HEK293 (cell line): ENCODE results near the gene CACNB2.

ENCODE experiments used
- CTCF ChIA-PET: fragments of 350-600 bp; formaldehyde crosslinking; extraction: SDS; loops from one replicate; lab custom pipeline; 2021; ENCODE audit warnings: antibody characterized with exemption; lab: Yijun Ruan, JAX
- POLR2A ChIA-PET: fragments of 300-600 bp; formaldehyde crosslinking; extraction: SDS; loops from one replicate; lab custom pipeline; 2020; ENCODE audit warnings: antibody characterized with exemption, inconsistent platforms; lab: Yijun Ruan, JAX
- H3K27ac ChIP-seq: fragments of 200-500 bp; sonication (Bioruptor generic); 2 replicates; pipeline ENCODE4 v1.5.1; 2014; ENCODE audit warnings: low read depth, low read length, control low read depth, inconsistent platforms; ENCODE audit errors: extremely low read depth
- H3K36me3 ChIP-seq, 2 experiments: fragments of 200-500 bp in 1 of 2; sonication (Bioruptor generic) in 1 of 2; 1 replicate in 1 of 2; 2 replicates in 1 of 2; pipeline ENCODE4 v1.5.1; 2014 to 2017; ENCODE audit warnings: inconsistent platforms in 2 of 2, low read length in 2 of 2; ENCODE audit not compliant: control insufficient read depth in 2 of 2, insufficient read depth in 1 of 2
- H3K4me1 ChIP-seq: fragments of 200-500 bp; sonication (Bioruptor generic); 2 replicates; pipeline ENCODE4 v1.5.1; 2014; ENCODE audit warnings: mild to moderate bottlenecking, low read length, inconsistent platforms; ENCODE audit not compliant: control insufficient read depth, insufficient read depth
- H3K4me3 ChIP-seq: 2 replicates; pipeline ENCODE4 v1.5.1; 2011; ENCODE audit warnings: low read depth, mild to moderate bottlenecking, control low read depth, low read length, moderate library complexity
- H3K9me3 ChIP-seq: fragments of 200-500 bp; sonication (Bioruptor generic); 2 replicates; pipeline ENCODE4 v1.5.1; 2014; ENCODE audit warnings: low read depth, low read length, inconsistent platforms; ENCODE audit not compliant: control insufficient read depth, insufficient read depth
- GFI1B ChIP-seq: fragments of 450-650 bp; formaldehyde crosslinking; IDR thresholded peaks from 2 replicates; pipeline ENCODE4 v1.5.1; 2016; ENCODE audit warnings: missing biosample characterization, missing genetic modification characterization
- HIC1 ChIP-seq: fragments of 450-650 bp; formaldehyde crosslinking; IDR thresholded peaks from 2 replicates; pipeline ENCODE4 v1.5.1; 2016; ENCODE audit warnings: missing biosample characterization, missing genetic modification characterization
- RBAK ChIP-seq: fragments of 450-650 bp; formaldehyde crosslinking; IDR thresholded peaks from 2 replicates; pipeline ENCODE4 v1.5.1; 2016; ENCODE audit warnings: missing biosample characterization, missing genetic modification characterization
- TCF7L2 ChIP-seq: IDR thresholded peaks from 2 replicates; pipeline ENCODE4 v1.6.1; 2011; ENCODE audit warnings: low read depth, mild to moderate bottlenecking, inconsistent platforms, low read length, moderate library complexity, borderline replicate concordance
- WT1 ChIP-seq: fragments of 450-650 bp; formaldehyde crosslinking; IDR thresholded peaks from 2 replicates; pipeline ENCODE4 v1.5.1; 2016; ENCODE audit warnings: missing biosample characterization, missing genetic modification characterization
- ZNF121 ChIP-seq: fragments of 450-650 bp; formaldehyde crosslinking; IDR thresholded peaks from 2 replicates; pipeline ENCODE4 v1.5.1; 2016; ENCODE audit warnings: missing biosample characterization, missing genetic modification characterization
- ZNF175 ChIP-seq: fragments of 450-650 bp; formaldehyde crosslinking; IDR thresholded peaks from 2 replicates; pipeline ENCODE4 v1.5.1; 2016; ENCODE audit warnings: missing biosample characterization, missing genetic modification characterization
- ZNF223 ChIP-seq: fragments of 450-650 bp; formaldehyde crosslinking; IDR thresholded peaks from 2 replicates; pipeline ENCODE4 v1.5.1; 2016; ENCODE audit warnings: missing biosample characterization, missing genetic modification characterization
- ZNF302 ChIP-seq: fragments of 450-650 bp; formaldehyde crosslinking; IDR thresholded peaks from 2 replicates; pipeline ENCODE4 v1.5.1; 2016; ENCODE audit warnings: missing biosample characterization, missing genetic modification characterization, low read depth
- ZNF354C ChIP-seq: fragments of 450-650 bp; formaldehyde crosslinking; IDR thresholded peaks from 2 replicates; pipeline ENCODE4 v1.5.1; 2016; ENCODE audit warnings: missing biosample characterization, missing genetic modification characterization, low read depth, borderline replicate concordance
- ZNF423 ChIP-seq: fragments of 450-650 bp; formaldehyde crosslinking; IDR thresholded peaks from 2 replicates; pipeline ENCODE4 v1.5.1; 2016; ENCODE audit warnings: missing biosample characterization, missing genetic modification characterization
- ZNF473 ChIP-seq: fragments of 450-650 bp; formaldehyde crosslinking; IDR thresholded peaks from 2 replicates; pipeline ENCODE4 v1.5.1; 2017; ENCODE audit warnings: missing biosample characterization, missing genetic modification characterization
- ZNF529 ChIP-seq: fragments of 450-650 bp; formaldehyde crosslinking; IDR thresholded peaks from 2 replicates; pipeline ENCODE4 v1.5.1; 2017; ENCODE audit warnings: missing genetic modification characterization, missing biosample characterization; ENCODE audit not compliant: insufficient replicate concordance
- ZNF585B ChIP-seq: fragments of 450-650 bp; formaldehyde crosslinking; IDR thresholded peaks from 2 replicates; pipeline ENCODE4 v1.5.1; 2016; ENCODE audit warnings: missing biosample characterization, missing genetic modification characterization
- ZNF621 ChIP-seq: fragments of 450-650 bp; formaldehyde crosslinking; IDR thresholded peaks from 2 replicates; pipeline ENCODE4 v1.5.1; 2017; ENCODE audit warnings: missing biosample characterization, missing genetic modification characterization
- ZNF792 ChIP-seq: fragments of 450-650 bp; formaldehyde crosslinking; IDR thresholded peaks from 2 replicates; pipeline ENCODE4 v1.5.1; 2016; ENCODE audit warnings: missing biosample characterization, missing genetic modification characterization
- ZSCAN30 ChIP-seq: fragments of 450-650 bp; IDR thresholded peaks from 2 replicates; pipeline ENCODE4 v1.5.1; 2018; ENCODE audit warnings: missing biosample characterization, mild to moderate bottlenecking, missing genetic modification characterization, moderate library complexity
- TF ChIP-seq, protein P1 (sequence below): fragments of 450-650 bp; formaldehyde crosslinking; IDR thresholded peaks from 2 replicates; pipeline ENCODE4 v1.5.1; 2016; ENCODE audit warnings: missing biosample characterization, missing genetic modification characterization
- TF ChIP-seq, protein P2 (sequence below): fragments of 450-650 bp; formaldehyde crosslinking; IDR thresholded peaks from 2 replicates; pipeline ENCODE4 v1.5.1; 2016; ENCODE audit warnings: missing biosample characterization, missing genetic modification characterization, borderline replicate concordance
- TF ChIP-seq, protein P3 (sequence below): fragments of 450-650 bp; formaldehyde crosslinking; IDR thresholded peaks from 2 replicates; pipeline ENCODE4 v1.5.1; 2017; ENCODE audit warnings: missing biosample characterization, missing genetic modification characterization
- TF ChIP-seq, protein P4 (sequence below): fragments of 450-650 bp; formaldehyde crosslinking; IDR thresholded peaks from 2 replicates; pipeline ENCODE4 v1.5.1; 2016; ENCODE audit warnings: missing biosample characterization, missing genetic modification characterization
- TF ChIP-seq, protein P5 (sequence below): fragments of 450-650 bp; IDR thresholded peaks from 2 replicates; pipeline ENCODE4 v1.5.1; 2018; ENCODE audit warnings: missing biosample characterization, missing genetic modification characterization

Gene CACNB2

DNA sequence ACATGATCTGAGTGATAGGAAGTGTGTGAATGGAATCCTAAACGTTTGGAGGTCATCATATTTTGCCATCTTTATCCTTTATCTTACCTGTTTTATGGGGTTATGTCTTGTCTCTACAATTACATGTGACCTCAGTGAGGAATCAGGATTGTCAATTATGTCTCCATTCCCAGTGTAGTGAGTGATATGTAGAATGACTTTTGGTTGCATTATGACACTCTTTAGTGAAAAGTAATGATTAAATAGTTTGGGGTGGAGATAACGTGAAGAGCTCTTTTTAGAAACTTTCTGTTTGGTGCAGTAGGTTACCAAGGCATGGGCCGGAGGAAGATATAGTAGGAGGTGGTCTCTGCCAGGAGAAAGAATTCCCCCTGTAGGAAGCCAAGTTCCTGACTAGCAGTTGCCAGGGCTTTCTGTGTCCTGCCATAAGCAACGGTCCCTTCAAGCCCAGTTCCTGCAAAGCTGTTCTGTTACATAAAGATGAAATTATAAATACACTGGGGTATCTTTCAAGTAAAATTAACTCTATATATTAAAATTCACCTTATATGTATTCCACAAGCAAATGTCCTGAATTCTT is 282.9 kb downstream of the CACNB2 start:
- no peak overlapping the region for H3K4me3 ChIP-seq
- POLR2A ChIA-PET: no interaction called here
- no peak overlapping the region for H3K27ac ChIP-seq
- H3K36me3 ChIP-seq: no peaks in the 10 kb centered on the region; a peak in 1 of 3 replicates
- CTCF ChIA-PET: no interaction called here
- TF ChIP-seq WT1 (tag by site-specific recombination) (no peak), GFI1B (no peak), ZNF585B (tag by site-specific recombination) (no peak), ZNF121 (tag by site-specific recombination) (no peak), ZNF529 (tag by site-specific recombination) (no peak), ZNF473 (tag by site-specific recombination) (no peak), ZSCAN30 (tag by site-specific recombination) (no peak), ZNF175 (tag by site-specific recombination) (no peak)
- TF ChIP-seq, protein P1, sequence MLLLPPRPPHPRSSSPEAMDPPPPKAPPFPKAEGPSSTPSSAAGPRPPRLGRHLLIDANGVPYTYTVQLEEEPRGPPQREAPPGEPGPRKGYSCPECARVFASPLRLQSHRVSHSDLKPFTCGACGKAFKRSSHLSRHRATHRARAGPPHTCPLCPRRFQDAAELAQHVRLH: no peak
- no peaks in the 10 kb centered on the region for H3K9me3 ChIP-seq
- H3K4me1 ChIP-seq: no peaks in the 10 kb centered on the region

DNA sequence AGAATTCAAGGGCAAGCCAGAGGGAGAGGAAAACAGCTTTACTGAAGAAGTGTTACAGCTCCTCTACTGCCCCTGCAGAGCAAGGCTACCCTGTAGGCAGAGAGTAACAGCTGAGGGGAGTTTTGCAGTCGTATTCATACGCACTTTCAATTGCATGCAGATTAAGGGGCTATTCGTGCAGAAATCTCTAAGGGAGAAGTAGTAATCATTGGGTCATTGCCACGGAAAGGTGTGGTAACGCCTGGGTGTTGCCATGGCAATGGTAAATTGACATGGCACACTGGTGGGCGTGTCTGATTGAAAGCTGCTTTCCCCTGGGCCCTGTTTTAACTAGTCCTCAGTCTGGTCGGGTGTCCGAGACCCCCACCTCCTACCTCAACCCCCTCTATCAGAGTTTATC is 284.0 kb downstream of the CACNB2 start:
- POLR2A ChIA-PET: no interaction called here
- Histone ChIP-seq H3K4me1 (no peaks in the 10 kb centered on the region), H3K4me3 (no peak overlapping the region), H3K9me3 (no peaks in the 10 kb centered on the region), H3K27ac (no peak overlapping the region), H3K36me3 (no peaks in the 10 kb centered on the region; a peak in 1 of 3 replicates)
- TF ChIP-seq HIC1 (no peak), ZNF223 (tag by site-specific recombination) (no peak), ZNF792 (tag by site-specific recombination) (no peak), RBAK (no peak), ZNF354C (tag by site-specific recombination) (no peak), TCF7L2 (no peak), ZNF302 (tag by site-specific recombination) (no peak), ZNF621 (no peak), ZNF423 (no peak)
- TF ChIP-seq, protein P2, sequence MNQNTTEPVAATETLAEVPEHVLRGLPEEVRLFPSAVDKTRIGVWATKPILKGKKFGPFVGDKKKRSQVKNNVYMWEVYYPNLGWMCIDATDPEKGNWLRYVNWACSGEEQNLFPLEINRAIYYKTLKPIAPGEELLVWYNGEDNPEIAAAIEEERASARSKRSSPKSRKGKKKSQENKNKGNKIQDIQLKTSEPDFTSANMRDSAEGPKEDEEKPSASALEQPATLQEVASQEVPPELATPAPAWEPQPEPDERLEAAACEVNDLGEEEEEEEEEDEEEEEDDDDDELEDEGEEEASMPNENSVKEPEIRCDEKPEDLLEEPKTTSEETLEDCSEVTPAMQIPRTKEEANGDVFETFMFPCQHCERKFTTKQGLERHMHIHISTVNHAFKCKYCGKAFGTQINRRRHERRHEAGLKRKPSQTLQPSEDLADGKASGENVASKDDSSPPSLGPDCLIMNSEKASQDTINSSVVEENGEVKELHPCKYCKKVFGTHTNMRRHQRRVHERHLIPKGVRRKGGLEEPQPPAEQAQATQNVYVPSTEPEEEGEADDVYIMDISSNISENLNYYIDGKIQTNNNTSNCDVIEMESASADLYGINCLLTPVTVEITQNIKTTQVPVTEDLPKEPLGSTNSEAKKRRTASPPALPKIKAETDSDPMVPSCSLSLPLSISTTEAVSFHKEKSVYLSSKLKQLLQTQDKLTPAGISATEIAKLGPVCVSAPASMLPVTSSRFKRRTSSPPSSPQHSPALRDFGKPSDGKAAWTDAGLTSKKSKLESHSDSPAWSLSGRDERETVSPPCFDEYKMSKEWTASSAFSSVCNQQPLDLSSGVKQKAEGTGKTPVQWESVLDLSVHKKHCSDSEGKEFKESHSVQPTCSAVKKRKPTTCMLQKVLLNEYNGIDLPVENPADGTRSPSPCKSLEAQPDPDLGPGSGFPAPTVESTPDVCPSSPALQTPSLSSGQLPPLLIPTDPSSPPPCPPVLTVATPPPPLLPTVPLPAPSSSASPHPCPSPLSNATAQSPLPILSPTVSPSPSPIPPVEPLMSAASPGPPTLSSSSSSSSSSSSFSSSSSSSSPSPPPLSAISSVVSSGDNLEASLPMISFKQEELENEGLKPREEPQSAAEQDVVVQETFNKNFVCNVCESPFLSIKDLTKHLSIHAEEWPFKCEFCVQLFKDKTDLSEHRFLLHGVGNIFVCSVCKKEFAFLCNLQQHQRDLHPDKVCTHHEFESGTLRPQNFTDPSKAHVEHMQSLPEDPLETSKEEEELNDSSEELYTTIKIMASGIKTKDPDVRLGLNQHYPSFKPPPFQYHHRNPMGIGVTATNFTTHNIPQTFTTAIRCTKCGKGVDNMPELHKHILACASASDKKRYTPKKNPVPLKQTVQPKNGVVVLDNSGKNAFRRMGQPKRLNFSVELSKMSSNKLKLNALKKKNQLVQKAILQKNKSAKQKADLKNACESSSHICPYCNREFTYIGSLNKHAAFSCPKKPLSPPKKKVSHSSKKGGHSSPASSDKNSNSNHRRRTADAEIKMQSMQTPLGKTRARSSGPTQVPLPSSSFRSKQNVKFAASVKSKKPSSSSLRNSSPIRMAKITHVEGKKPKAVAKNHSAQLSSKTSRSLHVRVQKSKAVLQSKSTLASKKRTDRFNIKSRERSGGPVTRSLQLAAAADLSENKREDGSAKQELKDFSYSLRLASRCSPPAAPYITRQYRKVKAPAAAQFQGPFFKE (tag by site-specific recombination): no peak
- TF ChIP-seq, protein P3, sequence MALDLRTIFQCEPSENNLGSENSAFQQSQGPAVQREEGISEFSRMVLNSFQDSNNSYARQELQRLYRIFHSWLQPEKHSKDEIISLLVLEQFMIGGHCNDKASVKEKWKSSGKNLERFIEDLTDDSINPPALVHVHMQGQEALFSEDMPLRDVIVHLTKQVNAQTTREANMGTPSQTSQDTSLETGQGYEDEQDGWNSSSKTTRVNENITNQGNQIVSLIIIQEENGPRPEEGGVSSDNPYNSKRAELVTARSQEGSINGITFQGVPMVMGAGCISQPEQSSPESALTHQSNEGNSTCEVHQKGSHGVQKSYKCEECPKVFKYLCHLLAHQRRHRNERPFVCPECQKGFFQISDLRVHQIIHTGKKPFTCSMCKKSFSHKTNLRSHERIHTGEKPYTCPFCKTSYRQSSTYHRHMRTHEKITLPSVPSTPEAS (tag by site-specific recombination): no peak
- TF ChIP-seq, protein P4, sequence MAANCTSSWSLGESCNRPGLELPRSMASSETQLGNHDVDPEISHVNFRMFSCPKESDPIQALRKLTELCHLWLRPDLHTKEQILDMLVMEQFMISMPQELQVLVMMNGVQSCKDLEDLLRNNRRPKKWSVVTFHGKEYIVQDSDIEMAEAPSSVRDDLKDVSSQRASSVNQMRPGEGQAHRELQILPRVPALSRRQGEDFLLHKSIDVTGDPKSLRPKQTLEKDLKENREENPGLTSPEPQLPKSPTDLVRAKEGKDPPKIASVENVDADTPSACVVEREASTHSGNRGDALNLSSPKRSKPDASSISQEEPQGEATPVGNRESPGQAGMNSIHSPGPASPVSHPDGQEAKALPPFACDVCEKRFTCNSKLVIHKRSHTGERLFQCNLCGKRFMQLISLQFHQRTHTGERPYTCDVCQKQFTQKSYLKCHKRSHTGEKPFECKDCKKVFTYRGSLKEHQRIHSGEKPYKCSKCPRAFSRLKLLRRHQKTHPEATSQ (tag by site-specific recombination): no peak
- TF ChIP-seq, protein P5, sequence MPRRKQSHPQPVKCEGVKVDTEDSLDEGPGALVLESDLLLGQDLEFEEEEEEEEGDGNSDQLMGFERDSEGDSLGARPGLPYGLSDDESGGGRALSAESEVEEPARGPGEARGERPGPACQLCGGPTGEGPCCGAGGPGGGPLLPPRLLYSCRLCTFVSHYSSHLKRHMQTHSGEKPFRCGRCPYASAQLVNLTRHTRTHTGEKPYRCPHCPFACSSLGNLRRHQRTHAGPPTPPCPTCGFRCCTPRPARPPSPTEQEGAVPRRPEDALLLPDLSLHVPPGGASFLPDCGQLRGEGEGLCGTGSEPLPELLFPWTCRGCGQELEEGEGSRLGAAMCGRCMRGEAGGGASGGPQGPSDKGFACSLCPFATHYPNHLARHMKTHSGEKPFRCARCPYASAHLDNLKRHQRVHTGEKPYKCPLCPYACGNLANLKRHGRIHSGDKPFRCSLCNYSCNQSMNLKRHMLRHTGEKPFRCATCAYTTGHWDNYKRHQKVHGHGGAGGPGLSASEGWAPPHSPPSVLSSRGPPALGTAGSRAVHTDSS: no peak
- CTCF ChIA-PET: no interaction called here
